MG63 (cell line): Measurements from ENCODE around the gene RNF39. TPM values are rescaled to one million over a fixed set of nuclear protein-coding genes. Genes with fewer than 3 reads are reported as not detected.

ENCODE experiments used
- DNase-seq: peaks from one replicate; pipeline ENCODE4 v3.0.0-alpha.2; 2020
- H3K27me3 ChIP-seq: fragments of 250-450 bp; sonication (Bioruptor Pico); 2 replicates; pipeline ENCODE4 v1.5.1; 2020; ENCODE audit warnings: mild to moderate bottlenecking, moderate library complexity
- H3K36me3 ChIP-seq: fragments of 250-450 bp; sonication (Bioruptor Pico); 2 replicates; pipeline ENCODE4 v1.5.1; 2020; ENCODE audit warnings: mild to moderate bottlenecking, moderate library complexity
- H3K4me3 ChIP-seq: fragments of 250-450 bp; sonication (Bioruptor Pico); 2 replicates; pipeline ENCODE4 v1.5.1; 2020; ENCODE audit warnings: mild to moderate bottlenecking, moderate library complexity
- H3K9me3 ChIP-seq: fragments of 250-450 bp; sonication (Bioruptor Pico); 2 replicates; pipeline ENCODE4 v1.5.1; 2020; ENCODE audit warnings: mild to moderate bottlenecking, moderate library complexity
- total RNA-seq: library from RNA; depleted of rRNA; stranded (reverse); fragments of >200 nt; shearing (Covaris generic); gene quantifications from 2 replicates; pipeline ENCODE4 v1.2.3, GENCODE V29; 2014; ENCODE audit warnings: low replicate concordance

The RNF39 gene
- total RNA-seq, 1 experiment from 2014 or later: not detected

- H3K27me3 ChIP-seq: peaks cover 2% of the 10 kb centered on the region; the same call in 1 of the 2 replicates
Observed at GRCh38 chr6:30101444-30102413, 26.2 kb upstream of the RNF39 start.

GRCh38 chr6:30100585-30101443 lies 25.2 kb upstream of the RNF39 start:
- H3K27me3 ChIP-seq: peaks cover 2% of the 10 kb centered on the region; the same call in 1 of the 2 replicates
- no peak overlapping the region for H3K4me3 ChIP-seq
- no peaks in the 10 kb centered on the region for H3K9me3 ChIP-seq
- H3K36me3 ChIP-seq: no peaks in the 10 kb centered on the region
- no peak for DNase-seq

More at GRCh38 chr6:30101444-30102413, 26.2 kb upstream of the RNF39 start:
- DNase-seq: peak; percentile 85
- H3K4me3 ChIP-seq: peak overlapping the region; percentile 40
- no peaks in the 10 kb centered on the region for H3K36me3 ChIP-seq
- no peaks in the 10 kb centered on the region for H3K9me3 ChIP-seq

- Histone ChIP-seq H3K27me3 (peaks cover 2% of the 10 kb centered on the region; the same call in 1 of the 2 replicates), H3K4me3 (no peak overlapping the region)
- DNase-seq: no peak
Observed at GRCh38 chr6:30100154-30100553, 24.6 kb upstream of the RNF39 start.

GRCh38 chr6:30097902-30098768 lies 22.6 kb upstream of the RNF39 start:
- Histone ChIP-seq H3K4me3 (no peak overlapping the region), H3K27me3 (peaks cover 2% of the 10 kb centered on the region; the same call in 1 of the 2 replicates), H3K36me3 (no peaks in the 10 kb centered on the region), H3K9me3 (no peaks in the 10 kb centered on the region)
- DNase-seq: no peak

More at GRCh38 chr6:30100154-30100553, 24.6 kb upstream of the RNF39 start:
- no peaks in the 10 kb centered on the region for H3K9me3 ChIP-seq
- no peaks in the 10 kb centered on the region for H3K36me3 ChIP-seq

- Histone ChIP-seq H3K27me3 (peaks cover 2% of the 10 kb centered on the region; the same call in 1 of the 2 replicates), H3K9me3 (no peaks in the 10 kb centered on the region)
- DNase-seq: no peak
Observed at GRCh38 chr6:30096829-30097228, 21.3 kb upstream of the RNF39 start.

GRCh38 chr6:30093951-30094661 lies 18.5 kb upstream of the RNF39 start:
- Histone ChIP-seq H3K9me3 (no peaks in the 10 kb centered on the region), H3K36me3 (no peaks in the 10 kb centered on the region), H3K27me3 (no peaks in the 10 kb centered on the region), H3K4me3 (no peak overlapping the region)
- no peak for DNase-seq

More at GRCh38 chr6:30096829-30097228, 21.3 kb upstream of the RNF39 start:
- Histone ChIP-seq H3K4me3 (no peak overlapping the region), H3K36me3 (no peaks in the 10 kb centered on the region)

- DNase-seq: no peak
- H3K9me3 ChIP-seq: no peaks in the 10 kb centered on the region
- H3K27me3 ChIP-seq: no peaks in the 10 kb centered on the region
- H3K4me3 ChIP-seq: no peak overlapping the region
- no peaks in the 10 kb centered on the region for H3K36me3 ChIP-seq
Observed at GRCh38 chr6:30092852-30093543, 17.4 kb upstream of the RNF39 start.

GRCh38 chr6:30091577-30092381 lies 16.2 kb upstream of the RNF39 start:
- DNase-seq: peak; percentile 84
- Histone ChIP-seq H3K36me3 (no peaks in the 10 kb centered on the region), H3K27me3 (no peaks in the 10 kb centered on the region), H3K4me3 (no peak overlapping the region), H3K9me3 (no peaks in the 10 kb centered on the region)

- H3K27me3 ChIP-seq: no peaks in the 10 kb centered on the region
- no peaks in the 10 kb centered on the region for H3K36me3 ChIP-seq
- no peak for DNase-seq
- no peak overlapping the region for H3K4me3 ChIP-seq
- H3K9me3 ChIP-seq: no peaks in the 10 kb centered on the region
Observed at GRCh38 chr6:30087876-30088275, 12.3 kb upstream of the RNF39 start.

GRCh38 chr6:30077218-30077617 lies 1.6 kb upstream of the RNF39 start:
- no peaks in the 10 kb centered on the region for H3K9me3 ChIP-seq
- no peaks in the 10 kb centered on the region for H3K27me3 ChIP-seq
- no peaks in the 10 kb centered on the region for H3K36me3 ChIP-seq
- no peak overlapping the region for H3K4me3 ChIP-seq
- no peak for DNase-seq

- H3K9me3 ChIP-seq: no peaks in the 10 kb centered on the region
- no peak overlapping the region for H3K4me3 ChIP-seq
- DNase-seq: no peak
- no peaks in the 10 kb centered on the region for H3K27me3 ChIP-seq
- no peaks in the 10 kb centered on the region for H3K36me3 ChIP-seq
Observed at GRCh38 chr6:30075790-30076732, 492 bp upstream of the RNF39 start.

- no peaks in the 10 kb centered on the region for H3K27me3 ChIP-seq
- no peaks in the 10 kb centered on the region for H3K9me3 ChIP-seq
- no peak for DNase-seq
- H3K4me3 ChIP-seq: no peak overlapping the region
- H3K36me3 ChIP-seq: no peaks in the 10 kb centered on the region
Observed at GRCh38 chr6:30074331-30075093, 1.1 kb downstream of the RNF39 start.
